RKO (cell line): ENCODE measurements around the gene DPH2.

Source experiments
- DNase-seq: peaks from one replicate; pipeline ENCODE4 v3.0.0-alpha.2; 2016; ENCODE audit warnings: low spot score

Gene DPH2

GRCh38 chr1:43984855-43985254, 15.0 kb downstream of the DPH2 start:
- DNase-seq, result no peak

- DNase-seq, result no peak
These were observed 16.3 kb downstream of the DPH2 start for GRCh38 chr1:43985984-43986595.

- DNase-seq, result no peak
These were observed 16.9 kb downstream of the DPH2 start for GRCh38 chr1:43986712-43987111.

- DNase-seq, result no peak
These were observed 17.5 kb downstream of the DPH2 start for GRCh38 chr1:43987159-43987902.

GRCh38 chr1:43990271-43991199, 20.7 kb downstream of the DPH2 start:
- DNase-seq, result no peak

- no peak for DNase-seq
These were observed 21.3 kb downstream of the DPH2 start for GRCh38 chr1:43991200-43991475.

GRCh38 chr1:43991476-43992231, 21.8 kb downstream of the DPH2 start, which contains the start of gene CCDC24:
CCDC24 (plus strand) TSS chr1:43991599; CDS start chr1:43991879, 280 bp downstream.
- peak; percentile 76 for DNase-seq

- no peak for DNase-seq
These were observed 22.6 kb downstream of the DPH2 start for GRCh38 chr1:43992232-43992995.

- no peak for DNase-seq
These were observed 23.6 kb downstream of the DPH2 start for GRCh38 chr1:43993206-43993914.

- DNase-seq, result no peak
These were observed 24.3 kb downstream of the DPH2 start for GRCh38 chr1:43994071-43994470.

- DNase-seq, result peak; percentile 52
These were observed 25.3 kb downstream of the DPH2 start for GRCh38 chr1:43994794-43995790.

- DNase-seq, result no peak
These were observed 26.3 kb downstream of the DPH2 start for GRCh38 chr1:43995984-43996732.

- no peak for DNase-seq
These were observed 26.9 kb downstream of the DPH2 start for GRCh38 chr1:43996733-43997115.

- DNase-seq, result no peak
These were observed 27.6 kb downstream of the DPH2 start for GRCh38 chr1:43997295-43997999.

GRCh38 chr1:43998000-43998378, 28.2 kb downstream of the DPH2 start:
- DNase-seq, result no peak

- DNase-seq, result no peak
These were observed 29.6 kb downstream of the DPH2 start for GRCh38 chr1:43999455-43999854.

GRCh38 chr1:44000122-44000665, 30.4 kb downstream of the DPH2 start:
- no peak for DNase-seq

GRCh38 chr1:44002165-44002564, 32.4 kb downstream of the DPH2 start:
- DNase-seq, result no peak
